Spleen (tissue), 11 donors: ENCODE measurements around the gene PARK7. TPM values are rescaled to one million over a fixed set of nuclear protein-coding genes. Genes with fewer than 3 reads are reported as not detected.

Experiments
- DNase-seq: peaks from one replicate; pipeline ENCODE4 v3.0.0-alpha.2; 2020
- H3K27ac ChIP-seq, 8 donors: fragments of 200-600 bp; sonication (generic) in 7 of 8; 1 replicate in 4 of 8; 2 replicates in 4 of 8; pipeline versions ENCODE4 v1.5.0 to v1.8.0; 2016 to 2021; ENCODE audit warnings: inconsistent platforms in 4 of 8, mild to moderate bottlenecking in 4 of 8, moderate library complexity in 1 of 8
- H3K27me3 ChIP-seq, 7 donors: fragments of 200-600 bp; sonication (generic) in 6 of 7; replicated peaks in 1 of 7; 1 replicate in 4 of 7; 2 replicates in 3 of 7; pipeline versions ENCODE4 v1.5.0 to v1.8.0; 2016 to 2021; ENCODE audit warnings: inconsistent platforms in 3 of 7, mild to moderate bottlenecking in 1 of 7
- H3K36me3 ChIP-seq, 6 donors: fragments of 200-600 bp; sonication (generic) in 5 of 6; 1 replicate in 4 of 6; 2 replicates in 2 of 6; pipeline versions ENCODE4 v1.5.0 to v1.8.0; 2016 to 2021; ENCODE audit warnings: inconsistent platforms in 2 of 6
- H3K4me1 ChIP-seq, 6 donors: fragments of 200-600 bp; sonication (generic) in 5 of 6; 1 replicate in 3 of 6; 2 replicates in 3 of 6; pipeline versions ENCODE4 v1.5.0 to v1.8.0; 2016 to 2021; ENCODE audit warnings: inconsistent platforms in 3 of 6
- H3K4me3 ChIP-seq, 8 donors: fragments of 200-600 bp; sonication (generic) in 7 of 8; 1 replicate in 4 of 8; 2 replicates in 4 of 8; pipeline versions ENCODE4 v1.5.0 to v1.8.0; 2016 to 2021; ENCODE audit warnings: inconsistent platforms in 4 of 8, mild to moderate bottlenecking in 4 of 8, moderate library complexity in 2 of 8
- H3K9me3 ChIP-seq, 8 donors: fragments of 200-600 bp; sonication (generic) in 7 of 8; 1 replicate in 4 of 8; 2 replicates in 4 of 8; pipeline versions ENCODE4 v1.5.0 to v1.8.0; 2016 to 2021; ENCODE audit warnings: inconsistent platforms in 4 of 8
- CTCF ChIP-seq, 11 experiments: fragments of 200-600 bp in 7 of 11; fragments of 450-650 bp in 4 of 11; sonication (generic) in 4 of 11; IDR thresholded peaks in 8 of 11; conservative IDR thresholded peaks in 3 of 11; 1 replicate in 7 of 11; 2 replicates in 4 of 11; pipeline versions ENCODE4 v1.4.0 to v1.8.0; 2016 to 2021; ENCODE audit warnings: antibody characterized with exemption in 11 of 11, inconsistent platforms in 4 of 11, mild to moderate bottlenecking in 1 of 11
- POLR2A ChIP-seq, 3 donors: fragments of 450-650 bp; IDR thresholded peaks; one replicate each; pipeline ENCODE4 v1.5.1; 2017; ENCODE audit warnings: antibody characterized with exemption in 3 of 3, mild to moderate bottlenecking in 1 of 3
- POLR2AphosphoS5 ChIP-seq, 3 donors: sonication (generic); formaldehyde crosslinking; IDR thresholded peaks; one replicate each; pipeline ENCODE4 v1.5.1; 2017; ENCODE audit warnings: antibody characterized with exemption in 3 of 3
- WGBS, 5 donors: extraction: QIAGEN DNeasy Blood & Tissue Kit in 3 of 5; methylation state at CpG; one replicate each; pipeline versions ENCODE4 v1.1.5 to v1.1.7; 2013 to 2018; 5-methylcytosine and 5-hydroxymethylcytosine counted together
- intact Hi-C: fragments of 100-400 bp; cut with DNase I; formaldehyde crosslinking; loops from one replicate; pipeline ENCODE4 v1.15.0; 2023; ENCODE audit warnings: low total_unique reads
- polyA plus RNA-seq, 3 donors: library from polyadenylated mRNA; stranded (reverse); fragments of 200-250 nt; gene quantifications; one replicate each; pipeline ENCODE4 v1.2.1, GENCODE V29; 2013
- total RNA-seq, 7 donors: library from RNA; depleted of rRNA in 3 of 7; stranded (reverse); fragments of >200 nt in 3 of 7; fragmentation: NEBNext Ultra II Directional in 4 of 7; extraction: Animal tissue kit (Norgen Biotek cat#: 25700) in 4 of 7; gene quantifications; one replicate each; pipeline versions ENCODE4 v1.1.0 to v1.2.1, GENCODE V29; 2016 to 2021
- donor health status: healthy with polysubstance abuse.
- donor health status: DM: no; HTN: no; CAD: no; lungs with moderate emphysema.
- donor health status: DM: no; HTN: no; CAD: no.
- donor health status: Bipolar disorder and iron deficiency.
- donor health status: healthy.
- donor health status: DM: no; HTN: no; CAD: no.
- donor health status: DM: yes; HTN: yes; CAD: no.

PARK7 gene
- total and polyA plus RNA-seq, 10 donors, result 93.5 to 370 (median 174) TPM

- intact Hi-C loops, result loop anchor here (10.0 kb wide), 2 partner anchors 305 to 335 kb away; partner anchors contain the start of gene SLC45A1
- H3K9me3 ChIP-seq, result no peaks in the 10 kb centered on the region
- no peak overlapping the region for H3K27ac ChIP-seq
- no peak overlapping the region for H3K4me3 ChIP-seq
- DNase-seq, result no peak
- H3K27me3 ChIP-seq, result no peaks in the 10 kb centered on the region
- H3K36me3 ChIP-seq, result peaks cover 0 to 37% (median 4%) of the 10 kb centered on the region in 6 donors
- 85 to 91% (median 87%) methylated on average over 8 of the region's 8 CpGs for WGBS, 5 donors
- TF ChIP-seq POLR2A (IDR thresholded peaks at IDR 0.05) (no peak), CTCF (IDR thresholded peaks at IDR 0.05 in 8 of 11, conservative IDR thresholded peaks at IDR 0.05 in 3 of 11) (no peak), POLR2AphosphoS5 (IDR thresholded peaks at IDR 0.05) (no peak)
- peaks cover 0 to 15% (median 8%) of the 10 kb centered on the region in 6 donors for H3K4me1 ChIP-seq
These were observed 48.7 kb downstream of the PARK7 start for GRCh38 chr1:8010080-8010664.

DNA sequence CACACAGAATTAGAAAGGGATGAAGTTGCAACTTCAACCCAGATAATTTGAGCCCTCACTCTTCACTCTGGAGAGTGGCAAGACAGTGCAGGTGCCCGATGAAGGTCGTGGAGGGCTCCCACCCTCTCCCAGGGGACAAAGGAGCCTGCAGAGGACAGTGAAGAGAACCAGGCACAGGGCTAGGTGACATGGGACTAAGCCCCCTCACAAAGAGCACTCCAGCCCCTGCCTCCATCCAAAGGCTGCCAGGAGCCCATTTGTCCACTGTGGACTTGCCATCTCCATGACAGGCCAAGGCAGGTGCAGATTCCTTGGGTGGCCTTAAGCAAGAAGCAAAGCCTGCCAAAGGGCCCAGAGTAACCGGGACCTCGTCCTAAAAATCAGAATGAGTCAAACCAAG, 49.5 kb downstream of the PARK7 start:
- H3K27me3 ChIP-seq, result no peaks in the 10 kb centered on the region
- DNase-seq, result no peak
- intact Hi-C loops, result loop anchor here (10.0 kb wide), 2 partner anchors 304 to 334 kb away; partner anchors contain the start of gene SLC45A1
- TF ChIP-seq POLR2A (IDR thresholded peaks at IDR 0.05) (no peak), CTCF (IDR thresholded peaks at IDR 0.05 in 8 of 11, conservative IDR thresholded peaks at IDR 0.05 in 3 of 11) (no peak), POLR2AphosphoS5 (IDR thresholded peaks at IDR 0.05) (no peak)
- H3K9me3 ChIP-seq, result no peaks in the 10 kb centered on the region
- peaks cover 0 to 37% (median 4%) of the 10 kb centered on the region in 6 donors for H3K36me3 ChIP-seq
- no peak overlapping the region for H3K27ac ChIP-seq
- peaks cover 3 to 15% (median 8%) of the 10 kb centered on the region in 6 donors for H3K4me1 ChIP-seq
- H3K4me3 ChIP-seq, result no peak overlapping the region
- whole genome bisulfite sequencing, 5 donors, result 86 to 91% (median 88%) methylated on average over 4 of the region's 4 CpGs

DNA sequence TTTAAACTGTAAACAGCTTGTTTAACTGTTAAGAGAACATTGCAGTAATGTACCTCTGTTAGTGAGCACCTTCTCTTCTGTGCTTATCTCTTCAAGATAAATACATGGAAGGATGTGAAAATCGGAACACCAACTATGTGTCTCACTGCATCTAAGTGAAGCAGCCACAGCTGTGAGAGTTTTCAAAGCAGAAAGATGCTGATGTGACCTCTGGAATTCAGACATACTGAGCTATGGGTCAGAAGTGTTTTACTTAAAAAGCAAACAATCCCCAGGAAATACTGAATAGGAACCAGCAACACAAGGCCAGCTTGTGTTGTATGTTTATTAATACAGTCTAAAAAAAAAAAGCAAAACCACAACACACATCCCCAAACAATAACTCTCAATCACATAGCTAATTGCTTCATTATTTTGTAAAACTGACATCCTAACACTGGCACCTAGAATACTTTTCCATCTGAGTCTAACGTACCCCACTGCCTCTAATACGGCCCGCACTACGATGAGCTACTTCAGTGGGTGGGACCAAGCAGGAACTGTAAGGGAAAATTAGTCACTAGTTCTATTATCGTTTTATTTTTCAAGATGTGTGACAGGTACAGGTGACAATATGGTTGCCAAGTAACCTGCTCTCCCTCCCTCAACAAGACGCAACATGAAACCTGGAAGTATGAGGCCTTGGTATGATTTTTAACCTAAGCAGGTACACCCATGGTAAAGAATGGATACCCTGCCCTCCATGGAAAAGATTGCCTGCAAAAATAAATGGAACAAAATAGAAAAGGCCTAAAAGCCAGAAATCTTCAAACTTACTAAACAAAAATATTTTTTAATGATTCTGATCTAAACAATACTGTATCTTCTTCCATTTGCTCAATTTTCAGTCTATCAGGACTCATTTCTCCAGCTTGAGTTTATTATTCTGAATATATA, 50.7 kb downstream of the PARK7 start:
- 88 to 94% (median 93%) methylated on average over 7 of the region's 7 CpGs for WGBS, 5 donors
- Histone ChIP-seq H3K27ac (no peak overlapping the region), H3K4me3 (no peak overlapping the region), H3K9me3 (no peaks in the 10 kb centered on the region), H3K36me3 (peaks cover 0 to 37% (median 4%) of the 10 kb centered on the region in 6 donors), H3K27me3 (peaks cover 0 to 7% (median 0%) of the 10 kb centered on the region in 7 donors), H3K4me1 (peaks cover 3 to 24% (median 10%) of the 10 kb centered on the region in 6 donors)
- DNase-seq, result no peak
- intact Hi-C loops, result loop anchor here (10.0 kb wide), 2 partner anchors 303 to 333 kb away; partner anchors contain the start of gene SLC45A1
- TF ChIP-seq POLR2AphosphoS5 (IDR thresholded peaks at IDR 0.05), result no peak
- TF ChIP-seq POLR2A (IDR thresholded peaks at IDR 0.05), result no peak
- no peak for TF ChIP-seq CTCF (IDR thresholded peaks at IDR 0.05 in 8 of 11, conservative IDR thresholded peaks at IDR 0.05 in 3 of 11)
